PFSK-1 (cell line): ENCODE data around the gene DENND11.

Source experiments
- REST ChIP-seq, 2 experiments: IDR thresholded peaks; 2 replicates each; pipeline versions ENCODE4 v1.6.1 to v1.8.0; 2011 to 2012; ENCODE audit warnings: low read depth in 2 of 2, low read length in 2 of 2, control low read depth in 1 of 2, inconsistent platforms in 1 of 2, mild to moderate bottlenecking in 1 of 2, moderate library complexity in 1 of 2; ENCODE audit not compliant: insufficient read depth in 1 of 2
- TAF1 ChIP-seq: IDR thresholded peaks from 2 replicates; pipeline ENCODE4 v1.6.1; 2012; ENCODE audit warnings: low read length, control low read depth, borderline replicate concordance; ENCODE audit not compliant: insufficient read depth

- TF ChIP-seq TAF1: no peak
- TF ChIP-seq REST (IDR thresholded peaks at IDR 0.05; ENCODE audit: insufficient read depth in 1 of 2, low read depth in 2 of 2, low read length in 2 of 2): no peak
Observed at GRCh38 chr7:141712603-141713255, 10.8 kb upstream of the DENND11 start.
